ENCODE results near the gene ZMYND10.

DNA sequence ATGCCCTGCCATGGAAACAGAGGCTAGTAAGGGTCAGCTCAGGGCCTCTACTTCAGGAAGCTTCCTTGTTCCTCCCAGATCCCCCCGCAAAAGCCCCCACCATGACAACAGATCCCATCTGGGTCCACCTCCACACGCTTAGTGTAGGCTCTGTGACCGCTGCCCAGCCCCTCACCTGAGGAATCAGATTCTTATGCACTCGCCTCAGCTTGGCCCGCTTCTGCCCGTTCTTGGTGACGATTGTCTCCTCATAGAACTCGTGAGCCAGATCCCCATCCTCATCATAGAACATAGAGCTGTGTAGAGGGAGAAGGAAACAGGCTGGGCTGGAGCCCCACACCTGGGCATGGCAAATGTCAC lies 19.4 kb downstream of the ZMYND10 start:
- TF ChIP-seq, protein P1, sequence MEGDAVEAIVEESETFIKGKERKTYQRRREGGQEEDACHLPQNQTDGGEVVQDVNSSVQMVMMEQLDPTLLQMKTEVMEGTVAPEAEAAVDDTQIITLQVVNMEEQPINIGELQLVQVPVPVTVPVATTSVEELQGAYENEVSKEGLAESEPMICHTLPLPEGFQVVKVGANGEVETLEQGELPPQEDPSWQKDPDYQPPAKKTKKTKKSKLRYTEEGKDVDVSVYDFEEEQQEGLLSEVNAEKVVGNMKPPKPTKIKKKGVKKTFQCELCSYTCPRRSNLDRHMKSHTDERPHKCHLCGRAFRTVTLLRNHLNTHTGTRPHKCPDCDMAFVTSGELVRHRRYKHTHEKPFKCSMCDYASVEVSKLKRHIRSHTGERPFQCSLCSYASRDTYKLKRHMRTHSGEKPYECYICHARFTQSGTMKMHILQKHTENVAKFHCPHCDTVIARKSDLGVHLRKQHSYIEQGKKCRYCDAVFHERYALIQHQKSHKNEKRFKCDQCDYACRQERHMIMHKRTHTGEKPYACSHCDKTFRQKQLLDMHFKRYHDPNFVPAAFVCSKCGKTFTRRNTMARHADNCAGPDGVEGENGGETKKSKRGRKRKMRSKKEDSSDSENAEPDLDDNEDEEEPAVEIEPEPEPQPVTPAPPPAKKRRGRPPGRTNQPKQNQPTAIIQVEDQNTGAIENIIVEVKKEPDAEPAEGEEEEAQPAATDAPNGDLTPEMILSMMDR (IDR thresholded peaks at IDR 0.05), result no peak
- TF ChIP-seq POLR2A (IDR thresholded peaks at IDR 0.05), result no peak
